HG03060 (cell line): Measurements from ENCODE around the gene STUM.
"Not testable (repeated sequence)": the region's sequence is repeated elsewhere in the genome, so short reads cannot be mapped to it uniquely, and the experiment has no call there.

ENCODE experiments used
- ATAC-seq: cut with Tn5 transposase; IDR thresholded peaks from one replicate; pipeline ENCODE4 v1.9.1; 2021; ENCODE audit warnings: low read depth, moderate number of reproducible peaks; ENCODE audit not compliant: unreplicated experiment

The STUM gene, protein sequence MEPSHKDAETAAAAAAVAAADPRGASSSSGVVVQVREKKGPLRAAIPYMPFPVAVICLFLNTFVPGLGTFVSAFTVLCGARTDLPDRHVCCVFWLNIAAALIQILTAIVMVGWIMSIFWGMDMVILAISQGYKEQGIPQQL

GRCh38 chr1:226548256-226549093 lies at the start of gene STUM:
STUM (plus strand) TSS chr1:226548764; CDS start chr1:226548905, 141 bp downstream.
- ATAC-seq: no peak

DNA sequence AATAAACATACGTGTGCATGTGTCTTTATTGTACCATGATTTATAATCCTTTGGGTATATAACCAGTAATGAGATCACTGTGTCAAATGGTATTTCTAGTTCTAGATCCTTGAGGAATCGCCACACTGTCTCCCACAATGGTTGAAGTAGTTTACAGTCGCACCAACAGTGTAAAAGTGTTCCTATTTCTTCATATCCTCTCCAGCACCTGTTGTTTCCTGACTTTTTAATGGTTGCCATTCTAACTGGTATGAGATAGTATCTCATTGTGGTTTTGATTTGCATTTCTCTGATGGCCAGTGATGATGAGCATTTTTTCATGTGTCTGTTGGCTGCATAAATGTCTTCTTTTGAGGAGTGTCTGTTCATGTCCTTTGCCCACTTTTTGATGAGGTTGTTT lies 48.9 kb upstream of the STUM start:
- not testable (repeated sequence) for ATAC-seq

DNA sequence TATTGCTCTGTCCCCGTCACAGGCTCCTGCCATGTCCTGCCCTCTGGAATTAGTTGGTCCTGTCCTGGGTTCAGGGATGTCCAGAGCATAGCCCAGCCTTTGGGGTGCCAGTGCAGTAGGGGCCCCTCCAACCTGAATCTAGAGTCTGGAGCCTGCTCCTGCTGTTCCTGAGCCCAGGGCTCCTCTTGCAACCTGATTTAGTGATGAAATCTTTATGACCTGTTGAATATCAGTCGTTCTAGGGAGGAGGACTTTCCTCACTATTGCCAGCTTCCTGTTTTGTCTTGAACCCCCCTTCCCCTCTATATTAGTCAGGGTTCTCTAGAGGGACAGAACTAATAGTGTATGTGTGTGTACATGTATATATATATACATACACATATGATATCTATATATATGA lies 42.5 kb upstream of the STUM start:
- no peak for ATAC-seq

- no peak for ATAC-seq
Measured at GRCh38 chr1:226506921-226507320, 41.6 kb upstream of the STUM start.

GRCh38 chr1:226510453-226510852 lies 38.1 kb upstream of the STUM start:
- ATAC-seq: no peak

- ATAC-seq: no peak
Measured at GRCh38 chr1:226511296-226511695, 37.3 kb upstream of the STUM start.

DNA sequence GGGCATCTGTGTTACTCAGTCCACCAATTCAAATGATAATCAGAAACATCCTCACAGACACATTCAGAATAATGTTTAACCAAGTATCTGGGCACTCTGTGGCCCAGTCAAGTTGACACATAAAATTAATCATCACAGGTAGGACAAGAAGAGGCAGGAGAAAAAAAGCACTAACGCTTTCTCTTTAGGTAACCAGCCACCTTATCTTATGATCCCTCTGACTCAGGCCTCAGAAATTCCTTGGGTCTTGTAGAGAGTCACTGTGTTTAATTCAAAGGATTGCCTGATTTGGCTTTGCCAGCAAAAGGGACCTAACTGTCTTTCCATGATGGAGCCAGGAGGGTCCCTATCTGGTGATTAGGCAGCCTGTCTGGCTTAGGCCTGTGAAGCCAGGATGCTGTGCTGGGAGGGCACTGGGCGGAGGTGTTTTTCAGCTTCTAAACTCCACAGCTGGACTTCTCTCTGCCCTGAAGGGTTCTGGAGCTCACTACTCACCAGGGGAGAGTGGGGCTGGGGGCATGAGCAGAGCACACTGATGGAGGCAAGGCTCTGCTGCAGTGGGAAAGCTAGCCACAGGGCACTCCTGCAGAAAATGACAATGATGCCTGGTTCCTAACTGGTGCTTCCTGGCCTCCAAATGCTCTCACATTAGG lies 36.4 kb upstream of the STUM start:
- no peak for ATAC-seq

DNA sequence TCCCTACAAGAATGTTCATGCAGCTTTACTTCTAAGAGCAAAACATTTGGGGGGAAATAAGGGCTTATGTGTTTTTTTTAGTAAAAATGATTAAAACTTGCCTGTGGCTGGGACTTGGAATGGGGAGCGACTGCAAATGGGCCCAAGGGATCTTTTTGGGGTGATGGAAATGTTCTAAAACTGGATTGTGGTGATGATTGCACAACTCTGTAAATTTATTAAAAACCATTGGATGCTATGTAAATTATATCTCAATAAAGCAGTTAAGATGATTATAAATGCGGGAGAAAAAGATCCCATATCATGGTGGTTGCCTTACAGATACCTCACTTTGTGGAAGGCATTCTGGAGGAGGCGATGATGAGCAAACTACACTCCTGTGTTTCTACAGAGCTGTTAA lies 30.2 kb upstream of the STUM start:
- no peak for ATAC-seq

GRCh38 chr1:226519135-226519534 lies 29.4 kb upstream of the STUM start:
- ATAC-seq: no peak

DNA sequence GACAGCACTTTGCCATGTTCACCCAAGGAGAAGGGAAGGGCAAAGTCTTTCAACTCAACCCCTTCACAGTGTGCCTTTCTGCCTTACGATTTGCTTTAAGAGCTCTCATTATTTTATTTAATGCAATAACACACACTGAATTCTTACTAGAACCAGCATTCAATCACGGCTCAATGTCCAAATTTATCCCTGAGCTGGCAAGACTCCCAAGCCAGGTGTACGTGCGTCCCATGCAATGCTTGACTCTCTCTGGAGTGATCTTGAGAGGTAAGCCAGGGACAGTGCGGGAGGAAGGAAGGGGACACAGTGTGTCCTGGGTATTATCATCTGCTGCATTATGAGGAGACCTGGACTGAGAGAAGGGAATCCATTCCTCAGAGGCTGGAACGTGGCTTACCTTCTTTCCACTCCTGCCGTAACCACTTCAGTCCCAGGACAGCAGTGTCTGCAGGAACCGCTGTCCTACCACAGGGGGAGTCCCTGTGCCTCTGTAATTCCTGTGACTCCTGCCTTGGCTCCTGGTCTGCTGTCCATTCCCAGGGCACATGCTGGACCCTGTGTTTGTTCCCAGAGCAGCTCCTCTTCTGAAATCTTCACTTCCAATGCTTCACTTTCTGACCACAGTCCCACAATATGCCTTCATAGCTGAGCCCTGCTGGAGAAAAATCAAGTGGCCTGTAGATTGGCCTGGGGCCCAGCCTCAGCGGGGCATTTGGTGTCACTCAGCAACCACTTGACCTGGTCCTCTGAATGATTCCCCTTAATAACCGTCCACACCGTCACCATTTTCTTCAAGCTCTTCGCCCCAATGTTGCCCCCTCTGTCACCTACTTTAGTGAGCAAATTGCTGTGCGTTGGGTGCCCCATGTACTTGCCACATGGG lies 28.6 kb upstream of the STUM start:
- no peak for ATAC-seq

DNA sequence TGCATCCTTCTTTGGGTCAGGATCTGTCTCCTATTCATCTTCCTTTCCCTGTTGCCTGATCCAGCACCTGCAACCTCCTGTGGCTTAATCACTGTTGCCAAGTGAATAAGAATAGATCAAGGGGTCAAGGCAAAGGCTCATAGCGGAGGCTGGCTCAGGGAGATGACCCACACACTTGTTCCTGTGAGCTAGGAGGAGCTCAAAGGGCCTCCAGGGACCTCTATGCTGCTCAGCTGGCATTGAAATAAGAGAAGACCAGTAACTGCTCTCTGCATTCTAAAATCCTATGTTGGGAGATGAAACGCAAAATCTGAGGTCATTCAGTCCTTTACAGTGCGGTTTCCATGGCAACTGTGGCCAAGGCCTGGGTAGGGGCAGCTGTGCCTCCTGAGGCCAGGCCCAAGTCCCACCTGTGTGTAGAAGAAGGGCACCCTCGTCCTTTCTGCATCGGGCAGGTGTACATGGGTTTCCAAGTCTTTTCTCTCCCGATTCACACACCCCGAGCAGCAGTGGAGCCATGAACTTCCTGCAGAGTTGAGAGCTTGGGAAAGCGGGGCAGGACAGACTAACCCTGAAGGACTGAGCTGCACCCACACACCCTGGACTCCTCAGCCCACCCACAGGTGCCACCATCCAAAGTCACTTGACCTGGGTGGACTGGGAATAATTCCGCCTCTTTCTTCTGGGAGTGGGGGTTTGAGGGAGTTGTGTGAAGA lies 27.8 kb upstream of the STUM start:
- ATAC-seq: no peak

- ATAC-seq: no peak
Measured at GRCh38 chr1:226523646-226524406, 24.7 kb upstream of the STUM start.

- ATAC-seq: no peak
Measured at GRCh38 chr1:226524547-226524946, 24.0 kb upstream of the STUM start.

- ATAC-seq: no peak
Measured at GRCh38 chr1:226525750-226526149, 22.8 kb upstream of the STUM start.

GRCh38 chr1:226526801-226527595 lies 21.6 kb upstream of the STUM start:
- ATAC-seq: no peak

DNA sequence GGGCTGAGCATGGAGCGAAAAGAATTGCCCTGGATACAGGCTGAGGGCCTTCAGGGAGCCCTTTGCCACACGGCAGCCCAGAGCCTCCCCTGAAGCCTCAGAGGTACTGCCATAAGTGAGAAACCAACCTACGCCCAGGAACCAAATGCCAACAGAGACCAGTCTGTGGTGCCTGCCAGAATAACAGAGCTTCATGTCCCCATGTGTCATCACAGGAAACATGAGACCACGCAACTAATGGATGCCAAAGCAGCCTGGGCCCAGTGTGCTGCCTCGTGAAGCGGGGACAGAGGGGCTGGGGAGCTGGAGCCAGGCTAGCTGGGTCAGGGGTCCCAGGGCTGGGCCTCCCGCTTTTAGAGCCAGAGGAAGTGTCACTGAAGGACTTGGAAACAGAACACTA lies 18.7 kb upstream of the STUM start:
- ATAC-seq: no peak

GRCh38 chr1:226530591-226530990 lies 18.0 kb upstream of the STUM start:
- ATAC-seq: no peak

DNA sequence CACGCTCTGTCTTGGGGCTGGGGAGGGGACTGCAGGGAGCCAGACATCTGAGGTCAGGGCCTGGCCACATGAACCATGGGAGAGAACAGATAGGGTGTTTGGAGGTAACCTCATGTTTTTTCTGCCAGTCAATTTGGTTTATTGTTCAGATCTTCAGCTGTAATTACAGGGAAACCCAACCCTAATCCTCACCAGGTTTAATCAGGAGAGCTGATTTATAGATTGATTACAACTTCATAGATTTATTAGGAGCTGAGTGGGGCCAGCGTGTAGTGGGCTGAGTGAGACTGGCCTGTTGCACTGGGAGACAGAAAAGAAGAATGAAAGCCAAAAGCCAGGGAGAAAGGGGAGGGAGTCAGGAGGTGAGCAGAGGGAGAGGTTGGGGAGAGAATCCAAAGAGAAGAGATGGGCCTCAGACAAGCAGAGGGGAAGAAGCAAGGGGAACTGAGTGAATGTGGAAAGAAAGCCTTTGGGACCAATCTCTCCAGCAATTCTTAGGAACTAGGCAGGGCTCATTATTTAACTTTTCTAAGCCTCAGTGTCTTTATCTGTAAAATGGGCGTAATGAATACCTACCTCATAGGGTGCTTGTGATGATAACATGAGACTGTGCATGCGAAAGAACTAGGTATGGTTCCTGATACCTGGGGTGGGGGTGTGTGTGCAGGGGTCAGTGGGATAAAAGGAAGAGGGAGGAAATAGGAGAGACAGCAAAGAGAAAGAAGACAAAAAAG lies 17.0 kb upstream of the STUM start:
- no peak for ATAC-seq
